COR-L47 (cell line): ENCODE results near the gene FAM120B.
A peak's percentile ranks its signal among the peaks of the same experiment; 100 is the strongest.

ENCODE experiments used
- DNase-seq: peaks from one replicate; lab custom pipeline; 2025; lab: John Stamatoyannopoulos, UW

The FAM120B gene

DNA sequence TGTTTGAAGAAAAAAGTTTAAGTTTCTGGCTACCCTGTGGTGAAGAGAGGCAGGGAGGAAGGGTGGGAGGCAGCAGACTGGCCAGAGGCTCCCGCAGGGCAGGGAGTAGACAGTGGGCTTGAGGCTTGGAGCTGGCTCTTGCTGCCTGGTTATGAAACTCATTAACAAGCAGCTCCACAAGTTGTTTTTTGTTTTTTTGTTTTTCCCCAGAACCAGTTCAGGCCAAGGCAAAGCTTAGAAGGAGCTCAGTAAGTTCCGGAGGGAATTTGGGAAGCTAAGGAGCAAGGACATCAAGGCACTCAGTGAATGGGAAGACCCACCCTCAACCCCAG is 19.7 kb upstream of the FAM120B start:
- no peak for DNase-seq

DNA sequence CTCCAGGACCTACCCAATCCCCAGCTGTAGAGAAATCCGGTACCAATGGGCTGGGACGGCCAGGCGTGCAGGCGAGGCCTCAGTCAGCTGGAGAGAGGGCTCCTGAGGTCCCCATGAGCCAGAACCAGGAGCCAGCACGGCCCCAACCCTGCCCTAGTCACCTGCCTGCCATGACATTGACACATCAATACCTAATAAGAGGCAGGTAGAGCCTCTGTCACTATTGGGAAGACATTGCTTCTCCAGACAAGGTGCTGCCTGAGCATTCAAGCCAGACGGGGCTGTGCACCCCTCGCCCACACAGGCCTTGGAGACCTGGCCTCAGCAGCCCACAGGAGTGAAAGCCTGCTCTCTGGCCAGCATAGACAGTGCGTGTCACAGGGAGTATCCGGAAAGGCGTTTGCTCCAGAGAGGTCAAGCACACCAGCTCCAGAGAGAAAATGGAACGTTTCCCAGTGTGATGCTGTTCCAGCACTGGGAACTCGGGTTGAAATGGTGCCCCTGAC is 19.1 kb upstream of the FAM120B start:
- DNase-seq: no peak

DNA sequence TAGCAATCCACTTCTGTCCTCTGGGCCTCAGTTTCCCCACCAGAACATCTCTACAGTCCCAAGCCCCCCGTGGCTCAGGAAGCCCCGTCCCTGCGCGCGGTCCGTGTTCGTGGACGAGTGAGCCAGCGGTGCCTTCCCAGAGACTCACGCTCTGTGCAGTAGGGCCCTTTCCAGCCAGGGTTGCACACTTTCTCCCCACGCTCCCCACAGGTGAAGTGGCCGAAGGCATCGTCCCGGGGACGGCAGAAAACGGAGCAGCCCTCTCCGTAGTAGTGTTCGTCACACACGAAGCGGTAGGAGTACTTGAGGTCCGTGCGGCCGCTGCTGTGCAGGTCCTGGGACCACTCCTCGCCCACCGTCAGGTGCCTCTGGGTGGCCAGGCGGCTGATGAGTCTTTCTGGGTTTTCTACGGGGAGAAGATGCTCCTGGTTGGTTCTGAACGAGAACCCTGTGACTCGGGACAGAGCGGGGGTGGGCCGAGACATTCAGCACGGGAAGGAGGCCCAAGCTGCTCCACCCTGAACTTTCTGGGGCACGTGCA is 18.4 kb upstream of the FAM120B start:
- no peak for DNase-seq

- no peak for DNase-seq
Measured at GRCh38 chr6:170288852-170289179, 17.7 kb upstream of the FAM120B start.

- DNase-seq: no peak
Measured at GRCh38 chr6:170289180-170289931, 17.2 kb upstream of the FAM120B start.

GRCh38 chr6:170289951-170290295 is 16.6 kb upstream of the FAM120B start:
- no peak for DNase-seq

DNA sequence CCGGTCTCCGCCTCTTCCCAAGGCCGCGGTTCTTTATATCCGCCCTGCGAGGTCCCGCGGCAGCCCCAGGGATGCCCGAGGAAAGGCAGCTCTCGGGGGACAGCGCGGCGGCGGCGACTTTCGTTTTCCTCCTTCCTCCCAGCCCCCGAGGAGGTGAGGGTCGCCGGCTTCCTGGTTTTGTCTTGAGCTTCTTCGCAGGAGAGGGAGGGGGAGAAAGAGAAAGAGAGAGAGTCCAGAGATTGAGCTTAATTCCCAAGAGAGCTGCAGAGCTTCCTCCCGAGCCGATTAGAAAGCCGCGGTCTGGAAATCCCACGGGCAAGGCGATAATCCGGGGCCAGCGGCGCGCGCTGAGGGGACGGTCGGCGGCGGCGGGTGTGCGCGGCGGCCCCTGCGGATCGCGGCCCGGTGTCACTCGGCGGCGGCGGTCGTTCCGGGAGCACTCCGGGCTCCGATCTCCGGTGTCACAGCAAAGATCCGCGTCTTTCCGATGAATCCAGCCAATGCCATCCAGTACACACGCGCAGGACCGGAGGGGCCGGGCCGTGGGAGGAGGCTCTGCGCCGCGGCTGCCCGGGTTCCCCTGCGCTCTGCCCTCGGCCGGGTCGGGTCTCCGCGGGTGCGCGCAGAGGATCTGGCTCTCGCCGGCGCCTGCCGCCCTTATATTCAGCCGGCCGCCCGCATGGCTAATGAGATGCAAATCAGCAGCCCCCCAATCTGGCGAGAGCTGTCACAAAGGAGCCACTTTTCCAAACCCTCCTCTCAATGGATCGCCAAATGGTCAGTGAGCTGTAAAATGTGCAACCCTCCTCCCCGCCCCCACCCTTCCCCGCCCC is 16.0 kb upstream of the FAM120B start, which contains the start of gene DLL1:
TSS of gene DLL1 (minus strand) at position 783 of the 833 bp plus-strand sequence. CDS start 939 bp downstream, outside the sequence.
- DNase-seq: peak; percentile 62

- DNase-seq: peak; percentile 67
Measured at GRCh38 chr6:170291271-170292110, 15.1 kb upstream of the FAM120B start.

GRCh38 chr6:170292111-170292406 is 14.5 kb upstream of the FAM120B start:
- no peak for DNase-seq

GRCh38 chr6:170292407-170293158 is 14.0 kb upstream of the FAM120B start:
- DNase-seq: peak; percentile 44

GRCh38 chr6:170293341-170294231 is 13.0 kb upstream of the FAM120B start:
- DNase-seq: no peak

DNA sequence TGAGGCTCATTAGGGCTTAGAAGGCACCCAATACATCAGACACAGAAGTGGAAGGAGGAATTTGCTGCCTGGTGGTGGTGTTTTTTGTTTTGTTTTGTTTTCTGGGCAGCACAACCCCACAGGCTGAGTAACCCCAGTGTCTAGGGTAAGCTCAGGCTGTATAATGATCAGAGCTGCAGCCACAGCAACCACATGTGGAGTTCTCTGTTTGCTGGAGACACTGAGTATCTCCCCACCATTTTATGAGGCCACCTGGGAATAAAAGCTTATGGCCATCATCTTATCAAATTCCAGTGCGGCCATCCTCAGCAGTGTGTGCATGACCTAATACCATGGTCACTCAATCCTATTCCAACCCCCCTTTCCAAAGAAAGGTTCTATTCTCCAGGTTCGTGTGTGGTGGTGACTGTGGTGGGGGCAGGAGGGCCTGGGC is 12.2 kb upstream of the FAM120B start:
- DNase-seq: no peak

- DNase-seq: no peak
Measured at GRCh38 chr6:170294813-170295509, 11.6 kb upstream of the FAM120B start.

GRCh38 chr6:170295510-170296422 is 10.8 kb upstream of the FAM120B start:
- DNase-seq: peak; percentile 32

DNA sequence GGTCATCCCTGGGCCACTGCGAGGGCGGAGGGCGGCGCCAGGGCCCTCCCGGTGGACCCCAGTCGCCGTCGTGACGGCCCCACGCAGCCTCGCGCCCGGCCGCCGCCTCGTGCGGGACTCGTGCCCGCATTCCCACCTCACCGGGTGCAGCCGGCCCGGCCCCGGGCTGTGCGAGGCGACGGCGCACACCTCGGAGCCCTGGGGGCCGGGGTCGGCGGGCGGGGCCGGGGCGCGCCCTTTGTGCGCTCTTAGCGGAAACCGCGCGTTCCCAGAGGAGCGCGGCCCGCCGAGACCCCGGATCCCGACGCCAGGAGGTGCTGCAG is 10.2 kb upstream of the FAM120B start:
- DNase-seq: no peak

DNA sequence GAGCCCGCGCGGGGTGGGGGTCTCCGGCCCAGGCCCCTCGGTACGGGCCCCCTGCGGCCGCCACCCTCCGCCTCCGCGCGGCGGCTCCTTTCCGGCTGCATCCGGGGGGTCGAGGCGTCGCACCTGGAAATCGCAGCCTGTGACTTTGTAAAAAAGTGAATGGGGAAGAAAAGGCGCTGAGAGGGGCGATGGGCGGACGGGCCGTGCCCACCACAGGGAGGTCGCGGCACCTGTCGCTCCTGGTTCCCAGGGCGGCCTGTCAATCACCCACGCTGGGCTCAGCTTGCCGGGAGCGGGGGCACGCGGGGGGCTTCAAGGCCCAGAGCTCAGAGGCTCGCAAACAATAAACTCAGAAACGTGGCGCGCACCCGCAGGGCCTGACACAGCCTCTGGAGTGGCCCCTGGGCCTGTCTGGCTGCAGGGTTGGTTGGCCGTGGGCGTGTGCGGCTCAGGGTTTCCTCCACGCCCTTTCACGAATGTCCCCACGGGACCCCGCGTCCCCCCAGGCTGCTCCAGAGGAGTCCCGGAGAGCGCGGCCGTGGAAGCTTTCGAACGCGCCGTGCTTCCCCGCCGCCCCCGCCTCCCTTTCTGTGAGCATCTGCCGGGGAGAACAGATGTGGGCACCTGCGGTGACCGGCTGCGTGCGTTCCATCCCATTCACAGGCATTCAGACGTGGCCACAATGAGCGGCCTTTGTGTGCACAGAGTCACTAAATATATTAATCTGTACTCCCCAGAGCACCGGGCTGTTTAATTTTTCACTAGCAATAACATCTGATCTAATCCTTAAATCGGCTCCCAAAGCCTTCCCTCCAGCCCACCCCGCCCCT is 9.6 kb upstream of the FAM120B start:
- DNase-seq: no peak

GRCh38 chr6:170297576-170298330 is 8.8 kb upstream of the FAM120B start:
- DNase-seq: no peak
